Activated T-cell treated with anti-CD3 and anti-CD28 coated beads, Interleukin-2, amount 50 U/mL, for 1 hour (primary cell): ENCODE results near the gene AMBN.
"Not testable (repeated sequence)": the region's sequence is repeated elsewhere in the genome, so short reads cannot be mapped to it uniquely, and the experiment has no call there.

ENCODE experiments used
- DNase-seq: peaks from one replicate; pipeline ENCODE4 v3.0.0-alpha.2; 2020

Gene AMBN

DNA sequence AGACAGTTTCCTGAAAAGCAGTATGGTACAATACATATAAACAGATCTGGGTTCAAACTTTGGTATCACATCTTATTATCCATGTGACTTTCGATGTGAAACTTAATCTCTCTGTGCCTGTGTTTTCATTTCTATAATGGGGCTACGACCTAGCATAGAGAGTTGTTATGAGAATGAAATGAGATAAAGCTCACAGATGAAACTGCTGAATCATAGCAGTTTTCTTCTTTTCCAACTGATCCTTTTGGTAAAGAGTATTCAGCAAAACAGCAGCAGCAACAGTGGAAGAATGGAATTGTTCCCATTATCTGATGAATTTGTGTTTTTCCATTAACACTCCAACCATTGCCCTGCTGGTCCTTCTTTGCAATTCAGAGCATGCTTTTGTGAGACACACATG is 16.3 kb downstream of the AMBN start:
- no peak for DNase-seq

DNA sequence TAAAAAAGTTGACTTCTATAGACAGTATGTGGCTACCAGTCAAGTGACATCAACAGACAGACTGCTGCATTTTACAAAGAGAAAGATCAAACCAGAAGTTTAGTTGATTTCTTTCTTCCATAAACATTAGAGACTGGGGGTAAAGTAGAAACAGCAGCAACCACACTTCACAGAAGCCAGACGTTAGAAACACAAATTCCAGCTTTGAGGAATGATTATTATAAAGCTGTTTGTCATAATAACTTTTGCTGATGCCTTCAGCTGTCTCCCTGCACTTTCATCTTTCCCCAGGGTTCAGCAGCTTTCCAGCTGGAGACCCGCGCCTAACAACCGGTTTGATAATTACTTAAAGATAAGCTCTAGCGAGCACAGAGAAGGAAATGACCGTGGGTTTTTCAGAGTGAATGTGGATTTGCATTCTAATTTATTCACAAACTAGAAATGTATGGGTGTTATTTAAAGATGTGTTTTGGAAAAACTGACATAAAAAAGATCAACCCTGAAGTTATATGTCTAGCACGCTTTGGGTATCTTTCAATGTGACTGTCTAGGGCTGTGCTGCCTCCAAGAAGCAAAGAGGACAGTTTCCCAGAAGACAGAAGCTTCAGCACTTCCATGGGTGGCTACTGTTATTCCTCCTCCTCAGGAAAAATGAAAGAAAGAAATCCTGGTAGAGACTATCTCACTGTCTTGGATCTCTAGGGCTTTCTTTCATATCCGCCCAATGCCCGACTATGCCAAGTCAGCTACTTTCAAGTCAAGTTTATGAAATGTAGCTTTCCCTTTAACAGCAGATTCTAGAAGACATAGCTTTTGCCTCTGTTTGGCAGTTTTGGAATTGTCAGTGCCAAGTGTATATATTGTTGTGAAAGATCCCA is 21.5 kb downstream of the AMBN start:
- no peak for DNase-seq

DNA sequence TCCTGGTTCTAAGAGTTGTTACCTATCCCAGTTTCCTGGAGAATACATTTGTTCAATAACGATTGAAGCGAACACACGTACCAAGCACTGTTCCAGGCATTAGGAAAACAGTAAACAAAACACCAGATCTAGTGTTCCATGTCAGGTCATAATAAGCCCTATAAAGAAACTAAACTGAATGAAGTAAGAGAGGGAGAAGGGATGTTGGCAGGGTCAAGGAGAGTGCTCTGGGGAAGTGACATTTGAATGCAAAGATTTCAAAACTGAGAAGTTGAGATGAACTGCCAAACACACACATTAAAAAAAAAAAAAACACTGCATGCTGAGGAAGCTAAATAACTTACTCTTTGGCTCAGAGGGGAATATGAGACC is 22.1 kb downstream of the AMBN start:
- no peak for DNase-seq

DNA sequence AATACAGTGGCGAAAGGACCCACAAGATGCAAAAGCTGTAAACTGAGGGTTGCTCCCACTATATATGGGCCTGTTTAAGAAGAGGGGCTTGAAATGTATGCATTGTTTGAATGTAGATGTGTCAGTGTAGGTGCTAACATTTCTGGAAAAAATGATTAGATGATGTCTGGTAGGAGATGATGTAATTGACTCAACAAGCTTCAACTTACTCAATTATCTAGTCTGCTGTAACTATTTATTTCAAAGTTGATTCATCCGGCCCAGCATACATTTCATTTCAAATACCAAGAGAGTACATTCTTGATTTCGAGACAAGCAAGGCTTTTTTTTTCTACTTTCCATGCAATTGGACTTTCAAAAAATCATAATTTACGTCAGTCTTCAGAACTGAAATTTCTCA is 27.2 kb downstream of the AMBN start:
- DNase-seq, result no peak

GRCh38 chr4:70619778-70620177 is 27.7 kb downstream of the AMBN start:
- DNase-seq, result no peak

GRCh38 chr4:70623323-70623722 is 31.3 kb downstream of the AMBN start:
- no peak for DNase-seq

DNA sequence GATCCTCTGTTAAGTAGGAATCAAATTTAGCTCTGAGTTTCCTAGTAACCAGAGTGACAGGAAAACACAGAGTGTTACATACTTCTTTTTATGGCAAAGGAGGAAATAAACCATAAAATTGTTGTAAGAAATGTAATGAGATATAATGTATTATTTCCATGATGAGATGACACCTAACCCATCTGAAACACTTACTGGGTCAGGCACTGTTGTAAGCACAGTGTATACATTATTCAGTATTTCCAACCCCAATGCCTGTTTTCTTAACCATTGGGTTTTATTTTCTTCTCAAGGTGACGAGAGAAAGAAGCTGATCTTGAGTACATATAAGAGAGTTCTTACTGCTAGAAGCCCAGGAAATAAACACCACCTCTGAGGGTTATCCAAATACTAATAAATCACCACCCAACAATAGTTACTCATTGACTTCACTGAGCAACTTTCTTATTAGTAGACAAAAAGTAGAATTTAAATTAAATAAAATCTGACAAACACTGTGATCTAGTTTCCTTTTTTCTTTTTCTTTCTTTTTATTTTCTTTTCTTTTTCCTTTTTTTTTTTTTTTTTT is 32.3 kb downstream of the AMBN start:
- no peak for DNase-seq

GRCh38 chr4:70627620-70628019 is 35.6 kb downstream of the AMBN start:
- DNase-seq, result no peak

DNA sequence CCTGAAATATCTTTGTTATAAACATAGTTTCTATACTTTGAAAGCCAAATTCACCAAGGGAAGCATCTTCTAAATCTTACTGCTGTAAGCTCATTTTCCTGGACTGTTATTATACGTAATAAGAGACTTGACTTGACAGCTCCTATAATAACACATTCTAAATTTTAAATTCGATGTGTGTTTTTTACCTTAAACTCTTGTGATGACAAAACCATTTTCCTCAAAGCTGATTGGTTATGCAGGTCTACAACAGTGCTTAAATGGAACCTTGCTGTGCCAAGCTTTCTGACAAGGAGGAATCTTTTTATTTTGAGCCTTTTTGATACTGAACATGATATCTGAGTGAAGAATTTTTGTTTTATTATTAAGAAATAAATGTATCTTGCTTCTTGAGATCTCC is 36.4 kb downstream of the AMBN start, which contains the start of gene ENAM:
ENAM (plus strand) TSS at position 301 of the 400 bp plus-strand sequence. CDS start 757 bp downstream, outside the sequence.
- DNase-seq, result no peak

GRCh38 chr4:70629469-70630090 is 37.5 kb downstream of the AMBN start:
- DNase-seq, result no peak

GRCh38 chr4:70630162-70630561 is 38.1 kb downstream of the AMBN start:
- DNase-seq, result no peak

- DNase-seq, result no peak
Observed at GRCh38 chr4:70632028-70632427, 40.0 kb downstream of the AMBN start.

- no peak for DNase-seq
Observed at GRCh38 chr4:70634482-70634881, 42.4 kb downstream of the AMBN start.

- DNase-seq, result no peak
Observed at GRCh38 chr4:70637239-70637913, 45.3 kb downstream of the AMBN start.

DNA sequence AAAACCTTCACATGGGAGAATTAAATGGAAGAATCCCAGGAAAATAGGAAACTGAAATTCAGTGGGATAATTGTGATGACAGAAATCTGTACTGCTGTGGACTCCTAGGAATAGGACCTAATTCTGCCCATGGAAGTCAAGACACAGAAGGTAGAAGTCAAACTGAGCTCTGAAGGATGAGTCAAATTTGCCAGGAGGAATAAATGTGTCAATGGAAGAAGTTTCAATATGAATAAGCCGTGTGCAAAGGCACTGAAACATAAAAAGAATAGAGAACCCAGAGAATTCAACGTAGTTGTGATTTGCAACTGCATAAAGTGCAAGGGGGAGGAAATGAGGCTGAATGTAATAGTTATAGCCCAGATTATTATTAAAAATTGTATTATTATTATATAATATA is 48.1 kb downstream of the AMBN start:
- no peak for DNase-seq

DNA sequence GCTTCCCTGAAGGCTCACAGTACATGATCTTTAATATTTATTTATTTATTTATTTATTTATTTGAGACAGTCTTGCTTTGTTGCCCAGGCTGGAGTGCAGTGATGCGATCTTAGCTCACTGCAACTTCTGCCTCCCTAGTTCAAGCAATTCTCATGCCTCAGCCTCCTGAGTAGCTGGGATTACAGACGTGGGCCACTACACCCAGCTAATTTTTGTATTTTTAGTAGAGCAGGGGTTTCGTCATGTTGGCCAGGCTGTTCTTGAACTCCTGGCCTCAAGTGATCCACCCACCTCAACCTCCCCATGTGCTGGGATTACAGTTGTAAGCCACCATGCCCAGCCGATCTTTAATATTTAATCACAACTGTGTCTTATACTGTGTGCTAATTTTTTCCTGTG is 58.7 kb downstream of the AMBN start:
- DNase-seq, result not testable (repeated sequence)

GRCh38 chr4:70651864-70652506 is 59.9 kb downstream of the AMBN start:
- no peak for DNase-seq

DNA sequence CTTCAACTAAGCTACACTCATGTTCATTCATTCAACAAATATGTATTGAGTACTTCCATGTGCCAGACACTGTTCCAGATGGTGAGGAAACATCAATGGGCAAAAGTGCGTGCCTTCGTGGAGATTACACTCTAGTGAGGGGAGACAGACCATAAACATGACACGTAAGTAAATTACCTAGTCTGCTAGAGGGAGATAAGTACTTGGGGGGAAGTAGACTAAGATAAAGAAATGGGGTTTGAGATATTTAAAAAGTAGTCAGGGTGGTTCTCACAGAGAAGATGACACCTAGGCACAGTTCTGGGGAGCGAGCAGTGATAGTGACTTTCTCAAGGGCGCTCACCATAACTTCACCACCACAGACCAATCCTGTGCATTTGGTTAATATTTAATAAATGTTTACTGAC is 62.6 kb downstream of the AMBN start:
- DNase-seq, result no peak
